A673 (cell line): ENCODE measurements around the gene CSNK1D.

ENCODE experiments used
- CTCF ChIP-seq: fragments of 300-800, 200-600 bp; sonication (generic); conservative IDR thresholded peaks from 2 replicates; pipeline ENCODE4 v1.5.1; 2017; ENCODE audit warnings: low read depth, mild to moderate bottlenecking, antibody characterized with exemption, low read length, moderate library complexity, mixed read lengths
- EZH2 ChIP-seq: fragments of 200-600 bp; sonication (generic); IDR thresholded peaks from 2 replicates; pipeline ENCODE4 v1.6.1; 2017; ENCODE audit warnings: borderline replicate concordance, low read depth, mild to moderate bottlenecking, mixed read lengths, antibody characterized with exemption, low read length; ENCODE audit not compliant: poor library complexity, severe bottlenecking

- TF ChIP-seq CTCF (no peak), EZH2 (no peak)
These were observed 45.7 kb downstream of the CSNK1D start for GRCh38 chr17:82227629-82228277.
